ENCODE results near the gene SYT8. TPM values are rescaled to one million over a fixed set of nuclear protein-coding genes. Genes with fewer than 3 reads are reported as not detected.

The SYT8 gene
- total RNA-seq, 4 donors from 2014 or later = 2.0 TPM; not detected in 3

DNA sequence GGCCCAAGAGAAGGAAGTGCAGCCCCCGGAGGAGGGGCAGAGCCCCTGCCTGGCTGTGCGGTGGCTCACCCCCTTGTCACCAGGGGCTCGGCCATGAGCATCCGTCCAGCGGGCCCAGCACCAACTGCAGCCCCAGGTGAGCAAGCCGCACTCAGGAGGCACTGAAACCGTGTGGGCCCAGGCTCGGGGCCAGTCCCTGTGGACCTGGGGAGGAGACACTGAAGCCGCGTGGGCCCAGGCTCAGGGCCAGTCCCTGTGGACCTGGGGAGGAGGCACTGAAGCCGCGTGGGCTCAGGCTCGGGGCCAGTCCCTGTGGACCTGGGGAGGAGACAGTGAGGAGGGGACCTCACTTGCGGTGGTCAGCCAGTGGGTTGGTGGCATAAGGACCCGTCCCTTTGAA, 32.0 kb downstream of the SYT8 start:
- no peak for TF ChIP-seq POLR2A (IDR thresholded peaks at IDR 0.05)
- TF ChIP-seq, protein P1, sequence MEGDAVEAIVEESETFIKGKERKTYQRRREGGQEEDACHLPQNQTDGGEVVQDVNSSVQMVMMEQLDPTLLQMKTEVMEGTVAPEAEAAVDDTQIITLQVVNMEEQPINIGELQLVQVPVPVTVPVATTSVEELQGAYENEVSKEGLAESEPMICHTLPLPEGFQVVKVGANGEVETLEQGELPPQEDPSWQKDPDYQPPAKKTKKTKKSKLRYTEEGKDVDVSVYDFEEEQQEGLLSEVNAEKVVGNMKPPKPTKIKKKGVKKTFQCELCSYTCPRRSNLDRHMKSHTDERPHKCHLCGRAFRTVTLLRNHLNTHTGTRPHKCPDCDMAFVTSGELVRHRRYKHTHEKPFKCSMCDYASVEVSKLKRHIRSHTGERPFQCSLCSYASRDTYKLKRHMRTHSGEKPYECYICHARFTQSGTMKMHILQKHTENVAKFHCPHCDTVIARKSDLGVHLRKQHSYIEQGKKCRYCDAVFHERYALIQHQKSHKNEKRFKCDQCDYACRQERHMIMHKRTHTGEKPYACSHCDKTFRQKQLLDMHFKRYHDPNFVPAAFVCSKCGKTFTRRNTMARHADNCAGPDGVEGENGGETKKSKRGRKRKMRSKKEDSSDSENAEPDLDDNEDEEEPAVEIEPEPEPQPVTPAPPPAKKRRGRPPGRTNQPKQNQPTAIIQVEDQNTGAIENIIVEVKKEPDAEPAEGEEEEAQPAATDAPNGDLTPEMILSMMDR (IDR thresholded peaks at IDR 0.05) = no peak

DNA sequence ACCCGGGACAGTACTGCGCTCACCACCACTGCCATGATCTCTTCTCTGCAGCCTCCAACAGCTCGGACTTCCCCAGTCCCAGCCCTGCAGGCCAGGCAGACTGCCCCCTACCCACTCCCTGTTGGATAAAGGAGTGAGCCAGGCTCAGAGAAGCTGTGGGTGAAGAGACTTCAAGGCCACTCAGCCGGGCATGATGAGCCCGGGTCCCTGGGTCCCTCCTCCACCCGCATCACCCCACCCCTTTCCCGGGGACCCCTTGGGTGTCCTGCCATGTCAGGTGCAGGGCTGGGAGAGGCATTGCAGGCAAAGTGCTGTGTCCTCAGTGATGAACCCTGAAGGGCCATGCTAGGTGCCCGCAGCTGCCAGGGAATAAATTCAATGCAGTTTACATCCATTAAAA, 32.6 kb downstream of the SYT8 start:
- peak overlapping the region; percentile 77 to 89 for H3K27ac ChIP-seq
- DNase-seq = no peak
- no peaks in the 10 kb centered on the region for H3K9me3 ChIP-seq
- peaks cover 0 to 17% of the 10 kb centered on the region in 2 donors for H3K4me1 ChIP-seq
- H3K27me3 ChIP-seq = no peaks in the 10 kb centered on the region
- TF ChIP-seq, protein P1 (IDR thresholded peaks at IDR 0.05) = no peak
- TF ChIP-seq POLR2A (IDR thresholded peaks at IDR 0.05) = no peak
- H3K4me3 ChIP-seq = no peak overlapping the region
- H3K36me3 ChIP-seq = no peaks in the 10 kb centered on the region
- intact Hi-C loops (cut with DNase I; ENCODE audit: low total_unique reads) = no loop called here

More for the DNA sequence above, 32.0 kb downstream of the SYT8 start:
- H3K4me3 ChIP-seq = no peak overlapping the region
- H3K4me1 ChIP-seq = peaks cover 0 to 17% of the 10 kb centered on the region in 2 donors
- H3K27ac ChIP-seq = peak overlapping the region; percentile 60 to 87
- H3K36me3 ChIP-seq = no peaks in the 10 kb centered on the region
- no peaks in the 10 kb centered on the region for H3K9me3 ChIP-seq
- intact Hi-C loops (cut with DNase I; ENCODE audit: low total_unique reads) = no loop called here
- DNase-seq = no peak
- H3K27me3 ChIP-seq = no peaks in the 10 kb centered on the region

DNA sequence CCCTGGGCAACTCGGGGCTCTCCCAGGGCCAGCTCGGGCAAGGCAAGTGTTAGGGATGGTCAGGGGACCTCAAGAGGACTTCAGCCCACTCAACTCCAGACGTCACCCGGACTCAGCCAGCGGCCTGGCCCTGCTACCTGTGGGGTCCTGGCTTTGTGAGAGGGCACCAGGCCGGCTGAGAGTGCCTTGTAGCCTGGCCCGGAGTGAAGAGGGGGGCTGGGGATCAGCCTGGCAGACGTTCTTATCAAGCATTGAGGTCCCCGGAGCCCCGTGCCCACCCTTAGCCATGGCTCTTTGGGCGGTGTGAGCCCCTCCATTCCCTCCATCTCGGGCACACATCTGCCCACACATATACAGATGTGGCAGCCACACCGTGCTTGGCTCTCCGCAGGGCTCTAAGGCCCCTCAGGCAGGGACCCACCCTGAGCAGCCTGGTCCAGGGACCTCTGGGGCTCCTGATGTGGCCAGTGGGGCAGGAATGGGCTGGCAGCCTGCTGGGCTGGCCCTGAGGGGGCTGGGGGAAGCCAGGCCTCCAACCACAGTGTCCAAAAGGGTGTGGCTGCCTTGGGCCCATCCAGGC, 33.4 kb downstream of the SYT8 start:
- DNase-seq = no peak
- H3K4me1 ChIP-seq = peaks cover 0 to 17% of the 10 kb centered on the region in 2 donors
- peak overlapping the region in 1 of 2 donors; percentile 30 for H3K4me3 ChIP-seq
- H3K27me3 ChIP-seq = no peaks in the 10 kb centered on the region
- intact Hi-C loops (cut with DNase I; ENCODE audit: low total_unique reads) = no loop called here
- peak overlapping the region; percentile 77 to 89 for H3K27ac ChIP-seq
- H3K36me3 ChIP-seq = no peaks in the 10 kb centered on the region
- H3K9me3 ChIP-seq = no peaks in the 10 kb centered on the region
- no peak for TF ChIP-seq POLR2A (IDR thresholded peaks at IDR 0.05)
- TF ChIP-seq, protein P1 (IDR thresholded peaks at IDR 0.05) = no peak

DNA sequence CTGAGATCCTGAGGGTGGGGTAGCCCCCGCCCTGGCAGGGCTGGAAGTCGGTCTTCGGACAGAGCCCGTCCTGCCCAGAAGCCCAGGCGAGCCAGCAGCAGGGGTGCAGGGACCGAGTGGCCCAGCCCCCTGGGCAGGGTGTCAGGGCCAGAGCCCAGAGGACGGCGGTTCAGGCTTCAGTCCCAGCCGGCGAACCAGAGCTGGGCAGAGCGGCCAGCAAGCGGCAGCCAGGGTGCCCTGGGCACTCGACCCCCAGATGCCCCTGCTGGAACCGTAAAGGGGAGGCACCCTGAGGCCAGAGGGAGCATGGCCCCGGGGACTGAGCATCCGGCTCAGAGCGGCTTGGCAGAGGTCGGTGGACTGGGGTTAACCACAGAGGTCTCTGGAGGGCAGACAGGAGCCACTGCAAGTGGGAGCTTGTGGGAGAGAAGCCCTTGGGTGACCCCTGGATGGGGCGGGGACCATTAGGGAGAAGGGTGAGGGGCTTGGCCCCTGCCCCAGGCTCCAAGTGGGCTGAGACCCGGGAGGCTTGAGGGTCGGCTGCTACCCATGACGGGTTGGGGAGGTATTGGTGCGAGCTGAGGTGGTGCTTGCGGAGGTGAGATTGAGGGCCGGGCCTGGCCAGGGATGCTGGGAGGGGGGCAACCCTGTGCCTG, 34.0 kb downstream of the SYT8 start:
- Histone ChIP-seq H3K27ac (peak overlapping the region; percentile 77 to 89), H3K9me3 (no peaks in the 10 kb centered on the region), H3K36me3 (no peaks in the 10 kb centered on the region), H3K27me3 (no peaks in the 10 kb centered on the region), H3K4me3 (peak overlapping the region; percentile 21 to 30), H3K4me1 (peaks cover 0 to 17% of the 10 kb centered on the region in 2 donors)
- intact Hi-C loops (cut with DNase I; ENCODE audit: low total_unique reads) = no loop called here
- TF ChIP-seq, protein P1 (IDR thresholded peaks at IDR 0.05) = no peak
- TF ChIP-seq POLR2A (IDR thresholded peaks at IDR 0.05) = no peak
- DNase-seq = no peak

Measured in uterus (tissue), 4 donors.